HepG2 (cell line): Measurements from ENCODE around the gene TFRC. TPM values are rescaled to one million over a fixed set of nuclear protein-coding genes. Genes with fewer than 3 reads are reported as not detected.
A peak's percentile ranks its signal among the peaks of the same experiment; 100 is the strongest.

ENCODE experiments used
- ATAC-seq: fragments of 200-7000 bp; cut with Tn5 transposase; 3 replicates; pipeline ENCODE4 v1.9.1; 2020; ENCODE audit warnings: mild to moderate bottlenecking, moderate library complexity
- BruUV-seq: library from RNA; stranded (reverse); fragments of 400-500 nt; replicated peaks from 2 replicates; lab custom pipeline; 2021; lab: Mats Ljungman, UMichigan
- CTCF ChIA-PET: fragments of 300-600 bp; formaldehyde crosslinking; extraction: SDS; loops from one replicate; lab custom pipeline; 2021; ENCODE audit warnings: low total read pairs, inconsistent platforms, low intra/inter-chr PET ratio; lab: Yijun Ruan, JAX
- POLR2A ChIA-PET: fragments of 350-600 bp; sonication (Branson Sonifier 250); formaldehyde crosslinking; loops from one replicate; lab custom pipeline; 2020; ENCODE audit warnings: antibody characterized with exemption, inconsistent platforms; lab: Yijun Ruan, JAX
- DNase-seq: peaks from one replicate; pipeline ENCODE4 v3.0.0-alpha.2; 2015; ENCODE audit warnings: low spot score
- FAIRE-seq: peaks from 3 replicates; lab custom pipeline; 2011; peaks lifted over from hg19 to GRCh38; lab: Jason Lieb, UNC
- H2AFZ ChIP-seq: one replicate; pipeline ENCODE4 v1.6.1; 2011; ENCODE audit warnings: low read length, inconsistent platforms
- H3K27ac ChIP-seq: fragments of 300-600 bp; 3 replicates; pipeline ENCODE4 v1.8.0; 2011; ENCODE audit warnings: mixed run types, mild to moderate bottlenecking, mixed read lengths, low read length, inconsistent platforms; ENCODE audit not compliant: insufficient read depth; ENCODE audit errors: extremely low read length
- H3K27me3 ChIP-seq, 2 experiments: fragments of 200-600 bp in 1 of 2; 2 replicates in 1 of 2; 3 replicates in 1 of 2; pipeline versions ENCODE4 v1.6.0 to v1.8.0; 2011; ENCODE audit warnings: low read length in 2 of 2, mild to moderate bottlenecking in 2 of 2, moderate library complexity in 2 of 2, inconsistent platforms in 1 of 2; ENCODE audit not compliant: insufficient read depth in 2 of 2, control insufficient read depth in 1 of 2
- H3K36me3 ChIP-seq, 2 experiments: fragments of 200-600 bp in 1 of 2; replicated peaks in 1 of 2; 2 replicates in 1 of 2; 3 replicates in 1 of 2; pipeline versions ENCODE4 v1.5.1 to v1.8.0; 2011; ENCODE audit warnings: low read length in 2 of 2, inconsistent platforms in 1 of 2; ENCODE audit not compliant: insufficient read depth in 2 of 2, control insufficient read depth in 1 of 2
- H3K4me1 ChIP-seq: 2 replicates; pipeline ENCODE4 v1.5.1; 2012; ENCODE audit warnings: low read length, inconsistent platforms; ENCODE audit not compliant: insufficient read depth
- H3K4me2 ChIP-seq: 2 replicates; pipeline ENCODE4 v1.6.0; 2011; ENCODE audit warnings: low read depth, low read length, inconsistent platforms
- H3K4me3 ChIP-seq, 3 experiments: fragments of 200-600 bp in 1 of 3; sonication (generic), shearing (Covaris generic) in 1 of 3; replicated peaks in 1 of 3; 2 replicates each; pipeline ENCODE4 v1.5.1; 2011 to 2016; ENCODE audit warnings: low read length in 3 of 3, inconsistent platforms in 2 of 3, low read depth in 2 of 3, mild to moderate bottlenecking in 2 of 3, control low read depth in 1 of 3, mixed read lengths in 1 of 3; ENCODE audit not compliant: insufficient read depth in 1 of 3
- H3K79me2 ChIP-seq: one replicate; pipeline ENCODE4 v1.6.1; 2011; ENCODE audit warnings: low read length, inconsistent platforms; ENCODE audit not compliant: insufficient read depth
- H3K9ac ChIP-seq: 2 replicates; pipeline ENCODE4 v1.6.0; 2011; ENCODE audit warnings: mild to moderate bottlenecking, low read depth, low read length, inconsistent platforms; ENCODE audit not compliant: insufficient read depth
- H3K9me3 ChIP-seq: 2 replicates; pipeline ENCODE4 v1.5.1; 2012; ENCODE audit warnings: mild to moderate bottlenecking, low read length
- H4K20me1 ChIP-seq: 2 replicates; pipeline ENCODE4 v1.6.0; 2011; ENCODE audit warnings: inconsistent platforms, mild to moderate bottlenecking, low read length, moderate library complexity; ENCODE audit not compliant: insufficient read depth
- CEBPG ChIP-seq: IDR thresholded peaks from 2 replicates; pipeline ENCODE4 v1.6.1; 2016
- FOXP1 ChIP-seq, 2 experiments: fragments of 450-650 bp in 1 of 2; IDR thresholded peaks; 2 replicates each; pipeline ENCODE4 v1.6.1; 2017 to 2018; ENCODE audit warnings: antibody characterized with exemption in 1 of 2
- RBAK ChIP-seq: sonication (generic); formaldehyde crosslinking; IDR thresholded peaks from 2 replicates; pipeline ENCODE4 v1.5.1; 2020; ENCODE audit warnings: mild to moderate bottlenecking, missing genetic modification reagents
- RCOR2 ChIP-seq: IDR thresholded peaks from 2 replicates; pipeline ENCODE4 v1.6.1; 2016; ENCODE audit warnings: missing biosample characterization, missing genetic modification reagents
- SALL1 ChIP-seq: sonication (generic); formaldehyde crosslinking; IDR thresholded peaks from 2 replicates; pipeline ENCODE4 v1.8.0; 2022; ENCODE audit warnings: mild to moderate bottlenecking, missing genetic modification reagents
- SAP130 ChIP-seq: IDR thresholded peaks from 2 replicates; pipeline ENCODE4 v1.6.1; 2016; ENCODE audit warnings: low read depth
- SOX6 ChIP-seq, 2 experiments: fragments of 450-650 bp in 1 of 2; sonication (generic) in 1 of 2; formaldehyde crosslinking in 1 of 2; IDR thresholded peaks; 2 replicates each; pipeline versions ENCODE4 v1.4.0 to v1.6.1; 2017 to 2020; ENCODE audit warnings: antibody characterized with exemption in 1 of 2, mild to moderate bottlenecking in 1 of 2, missing genetic modification reagents in 1 of 2
- YY1 ChIP-seq: IDR thresholded peaks from 2 replicates; pipeline ENCODE4 v1.6.1; 2011; ENCODE audit warnings: low read length, low read depth, moderate library complexity, mild to moderate bottlenecking; ENCODE audit not compliant: insufficient read depth, insufficient replicate concordance
- ZBED4 ChIP-seq: sonication (generic); formaldehyde crosslinking; IDR thresholded peaks from 2 replicates; pipeline ENCODE4 v1.4.0; 2020; ENCODE audit warnings: missing genetic modification reagents, borderline replicate concordance
- ZNF441 ChIP-seq: sonication (generic); formaldehyde crosslinking; IDR thresholded peaks from 2 replicates; pipeline ENCODE4 v1.7.0; 2021; ENCODE audit warnings: missing genetic modification reagents, borderline replicate concordance
- ZNF629 ChIP-seq: sonication (generic); formaldehyde crosslinking; conservative IDR thresholded peaks from 2 replicates; pipeline ENCODE4 v1.5.0; 2020; ENCODE audit warnings: missing genetic modification reagents
- ZNF646 ChIP-seq: sonication (generic); formaldehyde crosslinking; IDR thresholded peaks from 2 replicates; pipeline ENCODE4 v1.9.0; 2021; ENCODE audit warnings: mild to moderate bottlenecking, missing genetic modification reagents
- WGBS: methylation state at CpG from one replicate; pipeline ENCODE4 v1.1.6; 2017; ENCODE audit warnings: low lambda C conversion rate; 5-methylcytosine and 5-hydroxymethylcytosine counted together
- in situ Hi-C: cut with HindIII; loops from 2 replicates; pipeline ENCODE4 v1.10.0; 2017; ENCODE audit warnings: low pct_unique_long_range_greater_than_20kb; ENCODE audit not compliant: extremely low pct_ligation_motif_present
- intact Hi-C: fragments of 100-400 bp; cut with micrococcal nuclease; formaldehyde crosslinking; loops from one replicate; pipeline ENCODE4 v1.10.0; 2022; ENCODE audit not compliant: unreplicated experiment
- polyA plus RNA-seq, 8 experiments: library from polyadenylated mRNA; depleted of rRNA in 3 of 8; stranded (reverse) in 7 of 8; unstranded in 1 of 8; fragments of >200 nt; fragmentation: Illumina TruSeq in 4 of 8; extraction: Trizol in 4 of 8; gene quantifications; 2 replicates each; pipeline versions ENCODE4 v1.2.1 to v1.2.3, GENCODE V29; 2011 to 2016; ENCODE audit warnings: low read depth in 4 of 8, missing spikeins in 1 of 8, mixed read lengths in 1 of 8; ENCODE audit not compliant: insufficient read depth in 1 of 8
- total RNA-seq, 5 experiments: library from RNA; depleted of rRNA; stranded (reverse); fragments of >200 nt; fragmentation: Illumina TruSeq; extraction: Trizol; gene quantifications; 2 replicates each; pipeline ENCODE4 v1.2.3, GENCODE V29; 2016; ENCODE audit warnings: low read depth in 1 of 5

TFRC gene
- total and polyA plus RNA-seq, 2 of the 13 experiments (the other 11 are each of a cell fraction or from before 2014, with no cell fraction given): 188 to 274 TPM

GRCh38 chr3:196122021-196122687 is 40.3 kb upstream of the TFRC start:
- H3K27me3 ChIP-seq: peaks cover 0 to 5% of the 10 kb centered on the region in 2 experiments; a peak in 2 of 5 replicates
- H3K4me2 ChIP-seq: peak overlapping the region; percentile 60
- no peaks in the 10 kb centered on the region for H3K36me3 ChIP-seq
- FAIRE-seq: peak; percentile 43
- 11% methylated on average over 13 of the region's 16 CpGs for WGBS
- in situ Hi-C loops: no loop called here
- ChIA-PET CTCF (no interaction called here), POLR2A (no interaction called here)
- H3K9ac ChIP-seq: no peak overlapping the region
- no peak overlapping the region for H2AFZ ChIP-seq
- intact Hi-C loops: loop anchor here (10.0 kb wide), 1 partner anchor 53 kb away; no protein-coding TSS in a partner anchor
- H3K79me2 ChIP-seq: no peaks in the 10 kb centered on the region
- no peaks in the 10 kb centered on the region for H3K9me3 ChIP-seq
- peak overlapping the region in 1 of 3 experiments; percentile 8; a peak in 1 of 6 replicates for H3K4me3 ChIP-seq
- ATAC-seq: peak; percentile 66
- no peaks in the 10 kb centered on the region for H4K20me1 ChIP-seq
- no peak overlapping the region for H3K27ac ChIP-seq
- DNase-seq: peak; percentile 29
- H3K4me1 ChIP-seq: peaks cover 39% of the 10 kb centered on the region
- BruUV-seq: no TSS peak
- TF ChIP-seq SOX6 (IDR thresholded peaks at IDR 0.05) (no peak), SOX6 (CRISPR knock-in tag; IDR thresholded peaks at IDR 0.05) (peak; percentile 23; the same call in 1 of the 2 replicates), SAP130 (CRISPR knock-in tag) (peak; percentile 36; the same call in 1 of the 2 replicates), ZNF441 (CRISPR knock-in tag) (peak; percentile 55; the same call in 1 of the 2 replicates), RBAK (CRISPR knock-in tag) (peak; percentile 96), ZBED4 (CRISPR knock-in tag) (peak; percentile 44; the same call in 1 of the 2 replicates), FOXP1 (IDR thresholded peaks at IDR 0.05) (no peak), FOXP1 (CRISPR knock-in tag; IDR thresholded peaks at IDR 0.05) (peak; percentile 26; the same call in 1 of the 2 replicates), ZNF629 (peak; percentile 58), ZNF646 (CRISPR knock-in tag) (0 out of 2 replicates have a peak, but pooled peaks have one; percentile 51), SALL1 (peak; percentile 18; the same call in 1 of the 2 replicates), CEBPG (CRISPR knock-in tag) (peak; percentile 98), RCOR2 (CRISPR knock-in tag) (peak; percentile 28; the same call in 1 of the 2 replicates), YY1 (no peak)
